HG02759 (cell line): ENCODE data around the gene S100A10.
A peak's percentile ranks its signal among the peaks of the same experiment; 100 is the strongest.

Source experiments
- ATAC-seq: cut with Tn5 transposase; IDR thresholded peaks from one replicate; pipeline ENCODE4 v1.9.1; 2021; ENCODE audit warnings: mild to moderate bottlenecking, moderate library complexity; ENCODE audit not compliant: unreplicated experiment

The S100A10 gene, protein sequence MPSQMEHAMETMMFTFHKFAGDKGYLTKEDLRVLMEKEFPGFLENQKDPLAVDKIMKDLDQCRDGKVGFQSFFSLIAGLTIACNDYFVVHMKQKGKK

DNA sequence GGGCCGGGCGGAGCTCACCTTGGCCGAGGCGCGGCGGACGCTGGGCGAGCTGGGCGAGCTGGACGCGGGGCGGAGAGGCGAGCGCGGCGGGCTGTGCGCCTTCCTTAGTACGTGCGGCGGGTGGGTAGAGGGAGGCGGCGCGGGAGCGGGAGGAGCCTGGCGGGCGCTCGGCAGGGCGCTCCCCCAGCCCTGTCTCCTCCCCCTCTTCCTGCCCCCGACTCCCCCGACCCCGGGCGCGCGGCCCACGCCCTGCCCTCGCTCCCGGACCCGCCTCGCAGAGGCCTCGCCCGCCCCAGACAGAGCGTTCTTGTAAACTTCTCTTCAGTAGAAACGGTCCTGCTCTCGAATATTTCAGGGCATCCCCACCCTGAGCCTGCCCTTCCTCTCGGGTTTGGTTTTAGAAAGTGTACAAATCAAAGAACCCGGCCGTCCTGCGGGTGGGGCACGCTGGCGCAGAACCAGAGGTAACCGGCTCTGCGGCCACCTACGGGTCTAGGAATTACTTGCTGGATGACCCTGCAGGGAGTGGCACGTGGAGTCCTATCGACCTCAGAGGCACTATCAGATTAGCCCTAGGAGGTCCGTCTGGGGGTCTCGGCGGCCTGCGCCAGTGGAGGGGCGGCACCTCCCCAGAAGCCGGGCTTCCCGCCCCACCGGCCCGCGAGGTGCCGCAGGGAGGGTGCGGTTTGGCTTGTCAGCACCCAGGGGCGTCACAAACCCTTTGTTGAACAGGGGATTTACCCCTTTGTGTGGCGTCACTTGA lies at the start of gene S100A10:
Gene S100A10 (minus strand): TSS at position 126 of the 763 bp plus-strand sequence. CDS start 7,629 bp downstream, outside the sequence.
- peak; percentile 33 for ATAC-seq

DNA sequence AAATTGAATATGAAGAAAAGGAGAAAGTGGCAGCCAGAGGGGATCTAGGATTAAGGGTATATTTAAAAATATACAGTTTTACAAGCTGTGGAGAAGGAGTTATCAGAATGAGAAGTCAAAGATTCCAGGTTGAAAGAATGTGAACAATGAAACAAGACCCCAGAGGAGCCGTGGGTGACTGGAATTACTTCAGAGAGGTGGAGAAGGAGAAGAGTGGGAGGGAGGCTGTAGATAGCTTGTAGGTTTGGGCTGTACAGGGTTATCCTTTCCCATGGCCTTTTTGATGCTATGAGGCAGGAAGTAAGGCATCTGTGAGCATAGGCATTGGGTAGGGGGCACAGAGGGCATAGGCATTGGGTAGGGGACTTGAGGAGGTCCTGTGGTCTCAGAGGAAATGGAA lies 48.4 kb upstream of the S100A10 start:
- ATAC-seq = no peak

GRCh38 chr1:152039886-152040285 lies 46.2 kb upstream of the S100A10 start:
- ATAC-seq = no peak

GRCh38 chr1:152039461-152039860 lies 45.8 kb upstream of the S100A10 start:
- ATAC-seq = no peak

DNA sequence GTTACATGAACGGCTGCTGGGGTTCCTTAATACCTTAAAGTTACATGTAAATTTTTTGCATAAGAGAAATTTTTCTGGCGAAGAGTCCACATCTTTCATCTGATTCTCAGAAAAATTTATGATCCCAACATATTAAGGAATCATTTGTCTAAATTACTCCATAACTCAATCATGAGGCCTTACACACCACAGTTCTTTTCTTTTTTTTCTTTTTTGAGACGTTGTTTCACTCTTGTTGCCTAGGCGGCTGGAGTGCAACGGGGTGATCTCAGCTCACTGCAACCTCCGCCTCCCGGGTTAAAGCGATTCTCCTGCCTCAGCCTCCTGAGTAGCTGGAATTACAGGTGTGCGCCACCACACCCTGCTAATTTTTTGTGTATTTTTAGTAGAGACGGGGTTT lies 45.2 kb upstream of the S100A10 start:
- ATAC-seq = no peak

- ATAC-seq = peak; percentile 52
Measured at GRCh38 chr1:152036267-152037216, 42.9 kb upstream of the S100A10 start, which contains the start of gene S100A11. TSS of gene S100A11 (minus strand) at chr1:152037004. CDS start at chr1:152036915, 89 bp downstream.

- no peak for ATAC-seq
Measured at GRCh38 chr1:152035539-152036266, 42.0 kb upstream of the S100A10 start.

- peak; percentile 56 for ATAC-seq
Measured at GRCh38 chr1:152034654-152035538, 41.2 kb upstream of the S100A10 start.

DNA sequence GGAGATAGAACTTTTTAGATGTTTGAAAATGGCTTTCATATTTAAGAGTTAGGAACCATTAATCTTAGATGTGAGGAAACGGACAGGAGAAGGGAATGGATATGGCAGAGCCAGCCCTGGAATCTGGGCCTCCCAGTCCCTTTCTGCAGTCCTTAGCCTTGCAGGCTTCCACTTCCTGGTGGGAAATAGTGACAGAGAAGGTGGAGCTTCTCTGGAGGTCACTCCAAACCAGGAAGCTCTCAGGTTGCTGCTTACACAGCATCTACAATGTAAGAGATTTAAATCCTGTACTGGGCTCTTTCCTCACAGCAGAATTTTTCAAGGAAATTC lies 40.6 kb upstream of the S100A10 start:
- ATAC-seq = peak; percentile 3

DNA sequence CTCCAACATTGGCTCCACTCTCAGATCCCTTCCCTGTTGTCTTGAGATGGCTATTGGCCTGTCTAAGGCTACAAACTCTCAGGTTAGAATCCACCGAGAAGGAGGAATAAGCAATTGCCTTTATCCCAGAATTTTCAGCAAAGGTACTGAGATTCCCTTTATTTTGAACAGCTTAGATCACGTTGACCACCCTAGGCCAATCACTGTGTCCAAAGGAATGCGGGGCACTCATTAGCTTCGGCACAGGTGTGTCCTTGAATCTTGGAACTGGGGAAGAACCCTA lies 36.2 kb upstream of the S100A10 start:
- no peak for ATAC-seq

- ATAC-seq = no peak
Measured at GRCh38 chr1:152029144-152029928, 35.7 kb upstream of the S100A10 start.

GRCh38 chr1:152026895-152027294 lies 33.2 kb upstream of the S100A10 start:
- ATAC-seq = no peak

DNA sequence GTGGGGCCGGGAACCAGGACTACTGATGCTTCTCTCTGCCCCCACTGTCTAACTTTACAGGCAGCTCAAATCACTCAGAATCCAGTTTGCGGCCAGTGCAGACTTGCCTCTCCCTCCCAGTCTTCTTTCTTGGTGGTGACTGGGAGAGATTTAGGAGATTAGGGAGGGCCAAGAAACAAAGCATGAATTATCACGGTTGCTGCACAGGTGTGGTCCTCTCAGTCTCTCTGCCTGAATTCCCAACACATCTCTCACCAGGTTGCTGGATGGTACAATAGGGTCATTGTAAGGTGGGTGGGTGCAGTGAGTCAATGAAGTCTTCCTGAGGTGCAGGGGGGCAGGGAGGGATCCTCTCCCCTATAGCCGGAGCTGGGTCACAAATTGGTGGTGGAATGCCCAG lies 30.6 kb upstream of the S100A10 start:
- no peak for ATAC-seq

- ATAC-seq = no peak
Measured at GRCh38 chr1:152023221-152023620, 29.6 kb upstream of the S100A10 start.

DNA sequence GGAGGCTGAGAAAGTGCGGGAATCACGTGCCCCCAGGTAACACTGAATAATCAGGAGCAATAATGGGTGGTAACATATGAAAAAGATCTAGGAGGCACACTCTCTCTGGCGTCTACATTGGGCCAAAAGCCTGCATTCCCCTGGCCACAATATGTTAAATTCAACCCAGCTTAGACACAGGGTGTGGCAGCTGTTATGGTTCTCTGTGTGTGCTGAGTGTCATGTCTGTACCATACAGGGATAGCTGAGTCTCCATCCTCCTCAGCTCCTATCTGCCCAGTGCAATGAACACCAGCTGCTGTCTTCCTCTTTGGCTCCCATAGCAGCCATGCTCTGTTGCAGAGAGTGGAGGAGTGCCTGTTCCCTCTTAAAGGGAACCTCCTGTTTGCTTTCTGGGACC lies 28.8 kb upstream of the S100A10 start:
- no peak for ATAC-seq

- no peak for ATAC-seq
Measured at GRCh38 chr1:152021569-152021968, 27.9 kb upstream of the S100A10 start.

DNA sequence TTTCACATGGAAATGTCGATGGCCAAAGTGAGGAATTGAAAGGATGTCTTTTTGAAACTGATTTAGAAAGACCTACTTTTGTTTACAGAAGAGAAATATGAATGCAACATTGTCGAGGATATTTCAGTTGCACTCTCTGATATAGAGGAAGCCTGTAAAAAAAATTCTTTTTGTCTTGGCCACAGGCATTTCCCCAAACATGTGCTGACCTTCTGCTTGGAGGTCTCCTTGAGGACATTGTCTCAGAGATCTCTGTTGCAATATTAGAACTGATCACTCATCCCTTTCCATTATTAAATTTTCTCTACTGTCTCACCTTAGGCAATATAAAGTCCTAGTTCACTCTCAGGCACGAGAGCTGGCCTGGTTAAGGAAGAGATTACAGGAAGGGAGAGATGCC lies 27.2 kb upstream of the S100A10 start:
- ATAC-seq = no peak

- no peak for ATAC-seq
Measured at GRCh38 chr1:152018537-152018936, 24.9 kb upstream of the S100A10 start.

GRCh38 chr1:152015766-152016165 lies 22.1 kb upstream of the S100A10 start:
- no peak for ATAC-seq
